Measurements from ENCODE around the gene UGT1A6. TPM values are rescaled to one million over a fixed set of nuclear protein-coding genes. Genes with fewer than 3 reads are reported as not detected.
"Not testable (repeated sequence)": the region's sequence is repeated elsewhere in the genome, so short reads cannot be mapped to it uniquely, and the experiment has no call there.

Gene UGT1A6
- total and polyA plus RNA-seq, 2 experiments from 2014 or later, result not detected

- in situ Hi-C loops (cut with MboI), result no loop called here
- no peak within 1 kb of the TSS for H2AFZ ChIP-seq
- H3K4me3 ChIP-seq, result no peak within 1 kb of the TSS
- H3K4me1 ChIP-seq (ENCODE audit: insufficient read depth), result no peaks in the 10 kb centered on the region
- no peaks in the 10 kb centered on the region for H3K9me2 ChIP-seq (ENCODE audit: insufficient read depth)
- no peaks in the 10 kb centered on the region; the same call in 1 of the 2 replicates for H3K27me3 ChIP-seq (replicated peaks; ENCODE audit: insufficient read depth)
- H3K36me3 ChIP-seq (ENCODE audit: low read depth), result no peaks in the 10 kb centered on the region
- 34 to 40% methylated on average over 8 of the region's 8 CpGs for WGBS, 2 experiments (ENCODE audit: low coverage in 1 of 2, low lambda C conversion rate in 2 of 2, missing lambda C conversion rate in 2 of 2)
- H3K9ac ChIP-seq, result no peak within 1 kb of the TSS
- no peak for TF ChIP-seq EZH2phosphoT487 (IDR thresholded peaks at IDR 0.05; ENCODE audit: insufficient read depth, low read depth)
- no peak for TF ChIP-seq EZH2 (IDR thresholded peaks at IDR 0.05; ENCODE audit: insufficient read depth, poor library complexity, severe bottlenecking)
- H4K20me1 ChIP-seq (ENCODE audit: insufficient read depth), result no peaks in the 10 kb centered on the region
- no peaks in the 10 kb centered on the region for H3K79me2 ChIP-seq (ENCODE audit: insufficient read depth)
- H3F3A ChIP-seq (ENCODE audit: insufficient read depth), result no peaks in the 10 kb centered on the region
- no peak within 1 kb of the TSS for H3K4me2 ChIP-seq (ENCODE audit: unreplicated experiment)
- no peaks in the 10 kb centered on the region for H3K9me3 ChIP-seq (ENCODE audit: low read depth)
- H3K27ac ChIP-seq, result no peak within 1 kb of the TSS
- DNase-seq, result no peak
Observed at GRCh38 chr2:233728723-233729301, 36.1 kb downstream of the UGT1A6 start, which contains the start of gene UGT1A3. UGT1A3 (plus strand) TSS chr2:233729042; CDS start chr2:233729127, 85 bp downstream.

- H3K4me3 ChIP-seq; H3K27ac ChIP-seq; H4K20me1 ChIP-seq (ENCODE audit: insufficient read depth); H3K36me3 ChIP-seq (ENCODE audit: low read depth); H3K9me2 ChIP-seq (ENCODE audit: insufficient read depth); H3F3A ChIP-seq (ENCODE audit: insufficient read depth); H3K9me3 ChIP-seq (ENCODE audit: low read depth); H2AFZ ChIP-seq; in situ Hi-C loops (cut with MboI); H3K4me1 ChIP-seq (ENCODE audit: insufficient read depth); DNase-seq; H3K4me2 ChIP-seq (ENCODE audit: unreplicated experiment); H3K9ac ChIP-seq; H3K79me2 ChIP-seq (ENCODE audit: insufficient read depth): not testable (repeated sequence)
- 32 to 41% methylated on average over 14 of the region's 14 CpGs for WGBS, 2 experiments (ENCODE audit: low coverage in 1 of 2, low lambda C conversion rate in 2 of 2, missing lambda C conversion rate in 2 of 2)
- H3K27me3 ChIP-seq (replicated peaks; ENCODE audit: insufficient read depth), result peaks cover 11% of the 10 kb centered on the region; the same call in 1 of the 2 replicates
Observed at GRCh38 chr2:233736868-233737653, 44.4 kb downstream of the UGT1A6 start.

GRCh38 chr2:233740870-233741269, 48.2 kb downstream of the UGT1A6 start:
- Histone ChIP-seq H3K4me3 (no peak overlapping the region), H3K9me3 (ENCODE audit: low read depth) (no peaks in the 10 kb centered on the region), H3K79me2 (ENCODE audit: insufficient read depth) (no peaks in the 10 kb centered on the region), H3F3A (ENCODE audit: insufficient read depth) (no peaks in the 10 kb centered on the region), H3K4me1 (ENCODE audit: insufficient read depth) (no peaks in the 10 kb centered on the region), H3K27me3 (replicated peaks; ENCODE audit: insufficient read depth) (peaks cover 11% of the 10 kb centered on the region; the same call in 1 of the 2 replicates), H3K4me2 (ENCODE audit: unreplicated experiment) (no peak overlapping the region), H3K9me2 (ENCODE audit: insufficient read depth) (no peaks in the 10 kb centered on the region), H3K36me3 (ENCODE audit: low read depth) (no peaks in the 10 kb centered on the region), H3K9ac (no peak overlapping the region), H3K27ac (no peak overlapping the region), H4K20me1 (ENCODE audit: insufficient read depth) (no peaks in the 10 kb centered on the region), H2AFZ (no peak overlapping the region)
- 8 to 13% methylated on average over 2 of the region's 2 CpGs for WGBS, 2 experiments (ENCODE audit: low coverage in 1 of 2, low lambda C conversion rate in 2 of 2, missing lambda C conversion rate in 2 of 2)
- TF ChIP-seq EZH2 (IDR thresholded peaks at IDR 0.05; ENCODE audit: insufficient read depth, poor library complexity, severe bottlenecking) (no peak), EZH2phosphoT487 (IDR thresholded peaks at IDR 0.05; ENCODE audit: insufficient read depth, low read depth) (no peak)
- no peak for DNase-seq
- in situ Hi-C loops (cut with MboI), result no loop called here

GRCh38 chr2:233743464-233744259, 51.0 kb downstream of the UGT1A6 start:
- TF ChIP-seq EZH2 (IDR thresholded peaks at IDR 0.05; ENCODE audit: insufficient read depth, poor library complexity, severe bottlenecking), result no peak
- no peak for TF ChIP-seq EZH2phosphoT487 (IDR thresholded peaks at IDR 0.05; ENCODE audit: insufficient read depth, low read depth)
- Histone ChIP-seq H3K27me3 (replicated peaks; ENCODE audit: insufficient read depth) (no peaks in the 10 kb centered on the region; the same call in 1 of the 2 replicates), H3K79me2 (ENCODE audit: insufficient read depth) (no peaks in the 10 kb centered on the region), H3K9ac (no peak overlapping the region), H3K4me1 (ENCODE audit: insufficient read depth) (no peaks in the 10 kb centered on the region), H3K9me2 (ENCODE audit: insufficient read depth) (no peaks in the 10 kb centered on the region), H3K4me3 (no peak overlapping the region), H2AFZ (no peak overlapping the region), H3K36me3 (ENCODE audit: low read depth) (no peaks in the 10 kb centered on the region), H3F3A (ENCODE audit: insufficient read depth) (no peaks in the 10 kb centered on the region), H4K20me1 (ENCODE audit: insufficient read depth) (no peaks in the 10 kb centered on the region), H3K9me3 (ENCODE audit: low read depth) (no peaks in the 10 kb centered on the region), H3K27ac (no peak overlapping the region), H3K4me2 (ENCODE audit: unreplicated experiment) (no peak overlapping the region)
- no peak for DNase-seq
- WGBS, 2 experiments (ENCODE audit: low coverage in 1 of 2, low lambda C conversion rate in 2 of 2, missing lambda C conversion rate in 2 of 2), result 75 to 78% methylated on average over 42 to 46 of the region's 46 CpGs
- in situ Hi-C loops (cut with MboI), result no loop called here

Measured in GM23248 (cell line).